Skin epidermis (tissue), 12 donors: ENCODE measurements around the gene NPAS3.
A peak's percentile ranks its signal among the peaks of the same experiment; 100 is the strongest.

Source experiments
- H3K27ac ChIP-seq, 21 experiments: fragments of 200-600 bp; sonication (generic) in 11 of 21; one replicate each; pipeline ENCODE4 v1.5.0; 2020; ENCODE audit warnings: mild to moderate bottlenecking in 3 of 21, inconsistent platforms in 2 of 21, moderate library complexity in 2 of 21
- H3K4me3 ChIP-seq, 7 experiments: fragments of 200-600 bp; sonication (generic) in 2 of 7; one replicate each; pipeline ENCODE4 v1.5.0; 2020; ENCODE audit warnings: inconsistent platforms in 2 of 7, mild to moderate bottlenecking in 2 of 7, moderate library complexity in 1 of 7

NPAS3 gene

DNA sequence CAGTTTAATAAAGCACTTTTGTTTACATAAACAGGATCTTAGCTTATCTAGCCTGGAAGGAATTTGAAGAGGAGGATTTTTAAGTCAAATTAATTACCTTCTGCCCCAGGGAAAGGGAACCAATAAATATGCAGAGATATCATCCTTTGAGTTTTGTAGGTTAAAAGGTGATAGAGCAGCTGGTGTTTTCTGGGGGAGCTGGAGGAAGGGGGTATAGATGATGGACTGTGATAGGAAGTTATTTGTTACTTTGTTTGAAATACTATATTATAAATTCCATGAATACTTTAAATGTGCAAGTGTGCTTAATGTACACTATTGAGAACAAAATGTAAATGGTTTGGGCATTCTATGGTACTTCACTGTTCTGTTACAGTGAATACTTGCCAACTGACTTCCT, 55.2 kb downstream of the NPAS3 start:
- H3K27ac ChIP-seq: no peak overlapping the region
- no peak overlapping the region for H3K4me3 ChIP-seq

- Histone ChIP-seq H3K27ac (no peak overlapping the region), H3K4me3 (no peak overlapping the region)
Measured at GRCh38 chr14:32996343-32996742, 57.7 kb downstream of the NPAS3 start.

DNA sequence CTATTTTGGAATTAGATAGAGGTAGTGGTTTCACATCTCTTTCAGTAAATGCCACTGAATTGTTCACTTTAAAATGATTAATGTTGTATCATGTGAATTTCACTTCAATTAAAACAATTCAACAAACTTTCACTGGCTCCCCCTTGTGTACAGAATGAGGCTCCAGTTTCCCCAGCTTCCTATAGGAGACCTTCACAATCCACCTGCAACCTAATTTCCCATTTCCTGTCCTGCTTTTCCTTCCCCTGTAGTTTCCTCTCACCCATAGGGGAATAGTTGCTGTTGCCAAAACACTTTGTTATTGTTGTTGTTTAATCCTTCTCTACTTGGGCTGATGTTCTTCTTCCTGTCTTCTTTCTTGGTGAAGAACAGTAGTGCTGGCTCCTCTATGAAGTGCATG, 59.8 kb downstream of the NPAS3 start:
- no peak overlapping the region for H3K27ac ChIP-seq
- no peak overlapping the region for H3K4me3 ChIP-seq

GRCh38 chr14:33009673-33010072, 71.0 kb downstream of the NPAS3 start:
- H3K4me3 ChIP-seq: no peak overlapping the region

DNA sequence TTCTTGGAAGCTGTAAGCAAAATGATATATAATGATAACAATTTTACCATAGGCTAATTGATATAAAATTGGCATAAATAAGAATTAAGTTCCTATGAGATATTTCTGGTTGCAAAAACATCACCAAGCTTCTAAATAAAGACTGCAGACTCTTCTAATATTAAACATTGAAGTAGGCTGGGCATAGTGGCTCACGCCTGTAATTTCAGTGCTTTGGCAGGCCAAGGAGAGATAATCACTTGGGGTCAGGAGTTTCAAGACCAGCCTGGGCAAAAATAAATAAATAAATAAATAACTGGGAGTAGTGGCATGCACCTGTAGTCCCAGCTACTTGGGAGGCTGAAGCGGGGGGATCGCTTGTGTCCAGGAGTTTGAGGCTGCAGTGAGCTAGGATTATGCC, 71.8 kb downstream of the NPAS3 start:
- Histone ChIP-seq H3K4me3 (no peak overlapping the region), H3K27ac (no peak overlapping the region)

More at GRCh38 chr14:33009673-33010072, 71.0 kb downstream of the NPAS3 start:
- H3K27ac ChIP-seq: no peak overlapping the region

- Histone ChIP-seq H3K4me3 (no peak overlapping the region), H3K27ac (no peak overlapping the region)
Measured at GRCh38 chr14:33014710-33015109, 76.0 kb downstream of the NPAS3 start.

- Histone ChIP-seq H3K4me3 (no peak overlapping the region), H3K27ac (no peak overlapping the region)
Measured at GRCh38 chr14:33016613-33017012, 77.9 kb downstream of the NPAS3 start.

- no peak overlapping the region for H3K4me3 ChIP-seq
- H3K27ac ChIP-seq: no peak overlapping the region
Measured at GRCh38 chr14:33017016-33017415, 78.3 kb downstream of the NPAS3 start.

DNA sequence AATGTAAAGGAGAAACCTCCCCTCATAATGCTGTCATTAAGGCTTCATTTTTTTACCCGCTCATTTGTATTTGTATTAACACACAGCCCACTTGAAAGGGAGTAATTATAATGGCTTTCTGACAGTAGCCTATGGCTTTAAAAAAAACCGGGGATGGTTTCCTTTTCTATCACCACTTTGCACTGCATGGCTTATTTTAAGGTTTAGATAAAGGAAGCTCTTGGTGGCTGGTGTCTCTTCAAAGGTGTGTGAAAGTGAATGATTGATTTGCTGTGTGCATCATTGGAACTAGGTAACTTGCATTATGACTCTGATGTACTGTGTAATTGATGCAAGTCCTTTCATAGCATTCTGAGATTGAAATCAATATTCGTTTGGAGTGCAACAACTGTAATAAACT, 80.7 kb downstream of the NPAS3 start:
- Histone ChIP-seq H3K27ac (no peak overlapping the region), H3K4me3 (no peak overlapping the region)

- Histone ChIP-seq H3K4me3 (no peak overlapping the region), H3K27ac (peak overlapping the region in 4 of 21 experiments; percentile 10 to 47 (median 30))
Measured at GRCh38 chr14:33026850-33027430, 88.3 kb downstream of the NPAS3 start.

- H3K4me3 ChIP-seq: no peak overlapping the region
- no peak overlapping the region for H3K27ac ChIP-seq
Measured at GRCh38 chr14:33029511-33029910, 90.8 kb downstream of the NPAS3 start.

DNA sequence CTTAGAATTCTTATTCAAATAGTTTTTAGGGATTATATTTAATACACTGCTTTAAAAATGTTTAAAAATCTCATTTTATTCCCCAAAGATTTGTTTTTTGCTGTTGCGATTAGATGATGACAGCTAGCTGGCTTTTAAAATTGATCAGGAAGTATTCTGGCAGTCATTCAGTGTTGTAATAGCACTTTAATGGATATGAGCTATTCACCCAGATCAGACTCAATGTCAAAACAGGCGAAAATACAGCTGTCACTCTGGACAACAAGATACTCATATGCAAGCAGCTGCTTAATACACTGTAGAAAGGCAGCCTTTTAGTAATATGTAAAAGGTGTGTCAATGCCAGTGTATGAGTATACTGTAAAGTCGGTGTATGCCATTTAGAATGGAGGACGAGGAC, 91.7 kb downstream of the NPAS3 start:
- H3K4me3 ChIP-seq: no peak overlapping the region
- no peak overlapping the region for H3K27ac ChIP-seq

- Histone ChIP-seq H3K4me3 (no peak overlapping the region), H3K27ac (no peak overlapping the region)
Measured at GRCh38 chr14:33035416-33036194, 96.9 kb downstream of the NPAS3 start.

DNA sequence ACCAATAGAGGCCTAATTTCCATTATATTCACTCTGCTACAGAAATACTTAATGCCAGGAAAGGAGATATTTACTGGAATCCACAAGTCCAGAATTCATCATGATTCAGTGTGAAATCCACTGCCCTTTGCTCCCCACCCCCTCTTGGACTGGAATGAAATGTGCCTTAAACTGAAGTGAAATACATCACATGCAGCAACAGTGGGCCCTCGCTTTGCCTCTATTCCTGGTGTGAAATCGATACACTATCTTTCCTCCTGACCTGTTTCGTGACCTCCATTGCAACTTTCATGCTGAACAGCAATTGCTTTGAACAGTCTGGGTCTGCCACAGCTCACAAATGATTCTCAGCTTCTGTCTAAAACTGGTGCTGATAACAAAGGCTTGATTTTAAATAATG, 100.6 kb downstream of the NPAS3 start:
- H3K27ac ChIP-seq: no peak overlapping the region
- no peak overlapping the region for H3K4me3 ChIP-seq

GRCh38 chr14:33040372-33041140, 101.9 kb downstream of the NPAS3 start:
- Histone ChIP-seq H3K27ac (no peak overlapping the region), H3K4me3 (no peak overlapping the region)

GRCh38 chr14:33042591-33042990, 103.9 kb downstream of the NPAS3 start:
- Histone ChIP-seq H3K27ac (no peak overlapping the region), H3K4me3 (no peak overlapping the region)

GRCh38 chr14:33045760-33046159, 107.1 kb downstream of the NPAS3 start:
- Histone ChIP-seq H3K4me3 (no peak overlapping the region), H3K27ac (no peak overlapping the region)

- H3K27ac ChIP-seq: no peak overlapping the region
- no peak overlapping the region for H3K4me3 ChIP-seq
Measured at GRCh38 chr14:33052943-33053342, 114.3 kb downstream of the NPAS3 start.

GRCh38 chr14:33056213-33056612, 117.5 kb downstream of the NPAS3 start:
- H3K4me3 ChIP-seq: no peak overlapping the region

GRCh38 chr14:33057585-33057984, 118.9 kb downstream of the NPAS3 start:
- Histone ChIP-seq H3K4me3 (no peak overlapping the region), H3K27ac (no peak overlapping the region)

More at GRCh38 chr14:33056213-33056612, 117.5 kb downstream of the NPAS3 start:
- no peak overlapping the region for H3K27ac ChIP-seq
